Breast epithelium (tissue), 3 donors: Measurements from ENCODE around the gene HYOU1.

Experiments
- POLR2A ChIP-seq: fragments of 450-650 bp; IDR thresholded peaks from one replicate; pipeline ENCODE4 v1.6.1; 2016; ENCODE audit warnings: antibody characterized with exemption, mild to moderate bottlenecking, moderate library complexity
- TF ChIP-seq, protein P1 (sequence below), 3 donors: fragments of 450-650 bp; IDR thresholded peaks; one replicate each; pipeline ENCODE4 v1.5.1; 2016 to 2017; ENCODE audit warnings: antibody characterized with exemption in 3 of 3, mild to moderate bottlenecking in 3 of 3, moderate library complexity in 3 of 3

DNA sequence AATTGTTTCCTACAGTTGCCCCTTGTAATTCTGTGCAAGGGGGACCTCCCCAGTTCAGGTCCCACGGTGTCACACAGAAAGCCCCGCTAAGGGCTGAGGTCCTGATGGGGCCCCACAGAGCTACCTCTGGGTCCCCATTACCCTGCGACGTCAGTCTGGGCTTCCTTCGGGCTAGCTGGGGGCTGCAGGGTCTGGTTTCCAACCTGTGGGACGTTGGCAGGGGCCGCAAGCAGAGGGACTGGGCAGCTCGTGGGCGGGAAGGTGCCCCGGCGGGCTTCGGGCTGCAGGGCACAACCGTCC is 27.0 kb downstream of the HYOU1 start:
- TF ChIP-seq, protein P1, sequence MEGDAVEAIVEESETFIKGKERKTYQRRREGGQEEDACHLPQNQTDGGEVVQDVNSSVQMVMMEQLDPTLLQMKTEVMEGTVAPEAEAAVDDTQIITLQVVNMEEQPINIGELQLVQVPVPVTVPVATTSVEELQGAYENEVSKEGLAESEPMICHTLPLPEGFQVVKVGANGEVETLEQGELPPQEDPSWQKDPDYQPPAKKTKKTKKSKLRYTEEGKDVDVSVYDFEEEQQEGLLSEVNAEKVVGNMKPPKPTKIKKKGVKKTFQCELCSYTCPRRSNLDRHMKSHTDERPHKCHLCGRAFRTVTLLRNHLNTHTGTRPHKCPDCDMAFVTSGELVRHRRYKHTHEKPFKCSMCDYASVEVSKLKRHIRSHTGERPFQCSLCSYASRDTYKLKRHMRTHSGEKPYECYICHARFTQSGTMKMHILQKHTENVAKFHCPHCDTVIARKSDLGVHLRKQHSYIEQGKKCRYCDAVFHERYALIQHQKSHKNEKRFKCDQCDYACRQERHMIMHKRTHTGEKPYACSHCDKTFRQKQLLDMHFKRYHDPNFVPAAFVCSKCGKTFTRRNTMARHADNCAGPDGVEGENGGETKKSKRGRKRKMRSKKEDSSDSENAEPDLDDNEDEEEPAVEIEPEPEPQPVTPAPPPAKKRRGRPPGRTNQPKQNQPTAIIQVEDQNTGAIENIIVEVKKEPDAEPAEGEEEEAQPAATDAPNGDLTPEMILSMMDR (IDR thresholded peaks at IDR 0.05) = no peak
- TF ChIP-seq POLR2A = no peak
